HEK293T (cell line): ENCODE measurements around the gene LRP2.

ENCODE experiments used
- CTCF ChIA-PET: fragments of 350-600 bp; formaldehyde crosslinking; extraction: SDS; loops from one replicate; lab custom pipeline; 2021; ENCODE audit warnings: antibody characterized with exemption, inconsistent platforms; lab: Yijun Ruan, JAX
- POLR2A ChIA-PET: fragments of 350-600 bp; formaldehyde crosslinking; extraction: SDS; loops from one replicate; lab custom pipeline; 2020; ENCODE audit warnings: antibody characterized with exemption, inconsistent platforms; lab: Yijun Ruan, JAX
- DNase-seq: peaks from one replicate; pipeline ENCODE4 v3.0.0; 2012; ENCODE audit warnings: mixed read lengths; ENCODE audit errors: extremely low spot score
- BHLHE40 ChIP-seq: fragments of 450-650 bp; IDR thresholded peaks from 2 replicates; pipeline ENCODE4 v1.6.1; 2016; ENCODE audit warnings: mild to moderate bottlenecking, moderate library complexity, borderline replicate concordance
- CTBP1 ChIP-seq: fragments of 450-650 bp; IDR thresholded peaks from 2 replicates; pipeline ENCODE4 v1.6.1; 2016; ENCODE audit warnings: borderline replicate concordance
- ELF4 ChIP-seq: fragments of 450-650 bp; IDR thresholded peaks from 2 replicates; pipeline ENCODE4 v1.6.1; 2017; ENCODE audit warnings: antibody characterized with exemption
- FOXA1 ChIP-seq: fragments of 450-650 bp; IDR thresholded peaks from 2 replicates; pipeline ENCODE4 v1.6.1; 2016; ENCODE audit warnings: mild to moderate bottlenecking
- FOXK2 ChIP-seq: fragments of 450-650 bp; IDR thresholded peaks from 2 replicates; pipeline ENCODE4 v1.6.1; 2016; ENCODE audit warnings: mild to moderate bottlenecking
- L3MBTL2 ChIP-seq: fragments of 450-650 bp; conservative IDR thresholded peaks from 2 replicates; pipeline ENCODE4 v1.6.1; 2016; ENCODE audit warnings: mild to moderate bottlenecking
- NFRKB ChIP-seq: fragments of 450-650 bp; IDR thresholded peaks from 2 replicates; pipeline ENCODE4 v1.6.1; 2016; ENCODE audit warnings: mild to moderate bottlenecking, moderate library complexity
- PKNOX1 ChIP-seq: fragments of 450-650 bp; IDR thresholded peaks from 2 replicates; pipeline ENCODE4 v1.6.1; 2016
- SP1 ChIP-seq: fragments of 450-650 bp; IDR thresholded peaks from 2 replicates; pipeline ENCODE4 v1.6.1; 2017
- SUZ12 ChIP-seq: fragments of 450-650 bp; IDR thresholded peaks from 2 replicates; pipeline ENCODE4 v1.6.1; 2016; ENCODE audit warnings: mild to moderate bottlenecking
- TARDBP ChIP-seq: fragments of 450-650 bp; IDR thresholded peaks from 2 replicates; pipeline ENCODE4 v1.6.1; 2016

Gene LRP2

DNA sequence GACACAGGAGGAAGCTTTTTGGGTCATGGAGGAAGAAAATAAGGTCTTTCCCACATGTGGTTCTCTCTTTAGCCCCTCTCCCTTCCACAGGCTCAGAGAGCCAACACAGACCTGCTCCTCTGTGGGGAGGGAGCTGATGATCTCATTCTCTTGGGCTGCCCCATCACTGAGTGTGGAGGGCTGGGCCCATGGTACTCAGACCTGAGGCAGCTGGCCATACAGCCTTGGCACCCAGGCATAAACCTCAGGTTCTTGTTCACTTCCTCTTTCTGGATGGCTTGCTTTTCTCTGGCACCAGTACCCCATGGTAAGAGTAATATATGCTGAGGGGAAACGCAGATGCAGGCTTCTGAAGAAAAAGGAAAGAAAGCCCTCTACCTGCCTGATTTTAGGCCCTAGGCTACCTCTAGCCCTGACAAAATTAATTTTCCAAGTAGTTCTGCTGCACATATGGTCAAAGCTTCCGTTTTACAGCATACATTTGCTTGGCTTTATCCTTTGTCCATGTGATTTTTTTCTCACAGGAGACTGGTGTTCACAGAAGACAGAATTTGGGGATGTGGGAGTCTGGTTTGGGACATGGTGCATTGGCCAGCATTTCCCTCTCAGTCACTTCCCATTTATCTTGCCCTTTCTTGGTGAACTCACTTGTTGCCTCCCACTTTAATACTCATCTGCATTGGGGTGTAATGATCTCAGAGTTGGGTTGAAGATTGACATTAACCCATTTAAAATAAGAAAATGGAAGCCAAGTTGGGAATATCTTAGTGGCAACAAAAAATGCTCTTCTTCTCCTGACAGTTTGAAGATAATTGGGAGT, 281.9 kb downstream of the LRP2 start:
- ChIA-PET CTCF (interaction anchor here (0.9 kb wide), 1 partner anchor 52 kb away, joined by 3 read pairs; no protein-coding TSS in a partner anchor), POLR2A (no interaction called here)
- DNase-seq, result no peak
- TF ChIP-seq FOXK2 (no peak), SUZ12 (no peak), FOXA1 (no peak), ELF4 (no peak), L3MBTL2 (no peak), TARDBP (no peak), SP1 (no peak), NFRKB (no peak), PKNOX1 (no peak)

GRCh38 chr2:169077674-169078240, 284.6 kb downstream of the LRP2 start:
- DNase-seq, result no peak
- ChIA-PET POLR2A (no interaction called here), CTCF (no interaction called here)
- TF ChIP-seq BHLHE40 (no peak), CTBP1 (no peak), SUZ12 (no peak)
